Thoracic aorta (tissue), 2 donors: ENCODE results near the gene SHFL. TPM values are rescaled to one million over a fixed set of nuclear protein-coding genes. Genes with fewer than 3 reads are reported as not detected.
A peak's percentile ranks its signal among the peaks of the same experiment; 100 is the strongest.

Experiments
- ATAC-seq: fragments of 150-250 bp; one replicate; pipeline ENCODE4 v1.8.0; 2017; ENCODE audit warnings: low read depth; ENCODE audit not compliant: insufficient number of reproducible peaks, low FRiP score
- DNase-seq: peaks from one replicate; pipeline ENCODE4 v3.0.0-alpha.2; 2020; ENCODE audit warnings: low spot score
- H3K27ac ChIP-seq, 2 donors: fragments of 200-600 bp; sonication (generic); 1 replicate in 1 of 2; 2 replicates in 1 of 2; pipeline ENCODE4 v1.5.1; 2016; ENCODE audit warnings: mild to moderate bottlenecking in 2 of 2, moderate library complexity in 2 of 2
- H3K27me3 ChIP-seq: fragments of 200-600 bp; sonication (generic); replicated peaks from 2 replicates; pipeline ENCODE4 v1.6.0; 2016; ENCODE audit warnings: mild to moderate bottlenecking; ENCODE audit not compliant: insufficient read depth
- H3K36me3 ChIP-seq: fragments of 200-600 bp; sonication (generic); one replicate; pipeline ENCODE4 v1.5.1; 2016
- H3K4me1 ChIP-seq, 2 donors: fragments of 200-600 bp; sonication (generic); 1 replicate in 1 of 2; 2 replicates in 1 of 2; pipeline versions ENCODE4 v1.5.1 to v1.6.0; 2016; ENCODE audit warnings: low read depth in 2 of 2, mild to moderate bottlenecking in 1 of 2; ENCODE audit not compliant: control insufficient read depth in 1 of 2
- H3K4me3 ChIP-seq: fragments of 200-600 bp; sonication (generic); 2 replicates; pipeline ENCODE4 v1.5.1; 2016; ENCODE audit warnings: mild to moderate bottlenecking
- H3K9me3 ChIP-seq: fragments of 200-600 bp; sonication (generic); 2 replicates; pipeline ENCODE4 v1.5.1; 2016
- CTCF ChIP-seq: fragments of 200-600 bp; sonication (generic); IDR thresholded peaks from one replicate; pipeline ENCODE4 v1.5.1; 2019; ENCODE audit warnings: antibody characterized with exemption
- total RNA-seq, 2 donors: library from RNA; depleted of rRNA; stranded (reverse); fragments of >200 nt; gene quantifications; one replicate each; pipeline versions ENCODE4 v1.1.0 to v1.2.3, GENCODE V29; 2016

SHFL gene
- total RNA-seq, 2 donors from 2014 or later = 42.5 to 56.5 TPM

- Histone ChIP-seq H3K27me3 (no peaks in the 10 kb centered on the region), H3K27ac (no peak overlapping the region), H3K4me3 (no peak overlapping the region), H3K9me3 (no peaks in the 10 kb centered on the region), H3K36me3 (peaks cover 48% of the 10 kb centered on the region), H3K4me1 (peaks cover 8 to 14% of the 10 kb centered on the region in 2 donors)
- no peak for DNase-seq
- no peak for ATAC-seq
- TF ChIP-seq CTCF = no peak
These were observed 24.2 kb downstream of the SHFL start for GRCh38 chr19:10110076-10110971.

GRCh38 chr19:10110972-10111317, 24.8 kb downstream of the SHFL start:
- DNase-seq = no peak
- H3K9me3 ChIP-seq = no peaks in the 10 kb centered on the region
- no peak for ATAC-seq
- no peak for TF ChIP-seq CTCF
- no peak overlapping the region for H3K4me3 ChIP-seq
- H3K36me3 ChIP-seq = peaks cover 54% of the 10 kb centered on the region
- no peak overlapping the region for H3K27ac ChIP-seq
- H3K4me1 ChIP-seq = peaks cover 8 to 10% of the 10 kb centered on the region in 2 donors
- H3K27me3 ChIP-seq = no peaks in the 10 kb centered on the region

DNA sequence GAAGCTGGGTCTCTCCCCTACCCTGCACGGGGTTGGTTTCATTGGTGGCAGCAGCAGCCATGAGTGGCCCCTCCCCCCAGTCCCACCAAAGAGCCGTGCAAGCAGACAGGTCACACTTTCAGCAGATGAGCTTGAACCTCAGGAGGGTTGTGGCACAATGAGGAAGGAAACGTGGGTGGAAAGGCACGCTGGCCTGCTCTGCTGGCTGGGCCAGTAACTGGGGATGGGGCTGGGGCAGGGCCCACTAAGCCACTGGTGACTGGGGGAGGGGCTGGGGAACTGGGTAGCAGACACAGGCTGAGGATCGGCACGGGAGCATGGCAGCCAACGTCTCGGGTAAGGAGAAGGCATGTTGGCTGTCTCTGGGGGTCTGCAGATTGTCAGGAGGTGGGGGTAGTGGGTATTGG, 25.3 kb downstream of the SHFL start, which contains the start of gene P2RY11:
P2RY11 (plus strand) TSS at position 289 of the 407 bp plus-strand sequence; CDS start at position 318, 29 bp downstream.
- H3K27ac ChIP-seq = peak within 1 kb of the TSS in 1 of 2 donors; percentile 30
- no peak for TF ChIP-seq CTCF
- no peaks in the 10 kb centered on the region for H3K9me3 ChIP-seq
- DNase-seq = no peak
- peak within 1 kb of the TSS; percentile 16 for H3K4me3 ChIP-seq
- ATAC-seq = no peak
- peaks cover 59% of the 10 kb centered on the region for H3K36me3 ChIP-seq
- H3K4me1 ChIP-seq = peaks cover 8 to 10% of the 10 kb centered on the region in 2 donors
- H3K27me3 ChIP-seq = no peaks in the 10 kb centered on the region

GRCh38 chr19:10112037-10112761, 26.1 kb downstream of the SHFL start:
- H3K27me3 ChIP-seq = no peaks in the 10 kb centered on the region
- DNase-seq (no peak), ATAC-seq (no peak)
- TF ChIP-seq CTCF = no peak
- peak overlapping the region; percentile 16 for H3K4me3 ChIP-seq
- no peaks in the 10 kb centered on the region for H3K9me3 ChIP-seq
- H3K4me1 ChIP-seq = peaks cover 2 to 3% of the 10 kb centered on the region in 2 donors
- peak overlapping the region in 1 of 2 donors; percentile 30 for H3K27ac ChIP-seq
- peaks cover 66% of the 10 kb centered on the region for H3K36me3 ChIP-seq
